ENCODE results near the gene JAKMIP3. TPM values are rescaled to one million over a fixed set of nuclear protein-coding genes. Genes with fewer than 3 reads are reported as not detected.

JAKMIP3 gene
- total RNA-seq, 1 donor from 2014 or later, result 0.64 TPM

DNA sequence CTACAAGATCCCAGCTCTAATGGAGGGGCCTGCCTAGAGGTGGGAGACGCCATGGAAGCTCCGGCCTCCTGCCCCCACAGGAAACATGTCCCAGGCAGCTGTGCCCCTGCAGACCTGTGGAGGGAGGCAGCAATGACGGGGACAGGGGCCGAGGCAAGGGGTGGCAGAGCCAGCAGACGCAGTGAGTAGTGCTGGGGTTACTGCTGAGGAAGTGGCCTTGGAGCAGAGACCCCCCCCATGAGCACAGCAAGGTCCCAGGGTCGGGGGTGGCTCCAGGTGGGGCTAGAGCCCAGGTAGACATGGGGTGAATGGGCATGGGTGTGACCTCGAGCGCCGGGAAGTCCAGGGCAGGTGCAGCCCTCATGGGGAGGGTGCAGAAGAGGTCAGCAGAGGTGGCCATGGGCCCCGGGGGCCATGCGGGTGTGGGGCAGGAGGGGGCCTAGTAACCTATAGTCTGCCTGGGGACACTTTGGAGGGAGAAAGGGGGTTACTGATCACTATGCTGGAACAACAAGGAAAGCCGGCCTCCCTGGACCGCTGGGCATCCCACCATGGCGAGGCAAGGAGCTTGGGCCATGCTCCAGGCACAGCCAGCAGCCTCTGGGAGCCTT is 45.5 kb downstream of the JAKMIP3 start:
- no peak overlapping the region for H3K4me3 Mint-ChIP-seq (ENCODE audit: unreplicated experiment)
- TF ChIP-seq, protein P1, sequence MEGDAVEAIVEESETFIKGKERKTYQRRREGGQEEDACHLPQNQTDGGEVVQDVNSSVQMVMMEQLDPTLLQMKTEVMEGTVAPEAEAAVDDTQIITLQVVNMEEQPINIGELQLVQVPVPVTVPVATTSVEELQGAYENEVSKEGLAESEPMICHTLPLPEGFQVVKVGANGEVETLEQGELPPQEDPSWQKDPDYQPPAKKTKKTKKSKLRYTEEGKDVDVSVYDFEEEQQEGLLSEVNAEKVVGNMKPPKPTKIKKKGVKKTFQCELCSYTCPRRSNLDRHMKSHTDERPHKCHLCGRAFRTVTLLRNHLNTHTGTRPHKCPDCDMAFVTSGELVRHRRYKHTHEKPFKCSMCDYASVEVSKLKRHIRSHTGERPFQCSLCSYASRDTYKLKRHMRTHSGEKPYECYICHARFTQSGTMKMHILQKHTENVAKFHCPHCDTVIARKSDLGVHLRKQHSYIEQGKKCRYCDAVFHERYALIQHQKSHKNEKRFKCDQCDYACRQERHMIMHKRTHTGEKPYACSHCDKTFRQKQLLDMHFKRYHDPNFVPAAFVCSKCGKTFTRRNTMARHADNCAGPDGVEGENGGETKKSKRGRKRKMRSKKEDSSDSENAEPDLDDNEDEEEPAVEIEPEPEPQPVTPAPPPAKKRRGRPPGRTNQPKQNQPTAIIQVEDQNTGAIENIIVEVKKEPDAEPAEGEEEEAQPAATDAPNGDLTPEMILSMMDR (IDR thresholded peaks at IDR 0.05), result no peak

DNA sequence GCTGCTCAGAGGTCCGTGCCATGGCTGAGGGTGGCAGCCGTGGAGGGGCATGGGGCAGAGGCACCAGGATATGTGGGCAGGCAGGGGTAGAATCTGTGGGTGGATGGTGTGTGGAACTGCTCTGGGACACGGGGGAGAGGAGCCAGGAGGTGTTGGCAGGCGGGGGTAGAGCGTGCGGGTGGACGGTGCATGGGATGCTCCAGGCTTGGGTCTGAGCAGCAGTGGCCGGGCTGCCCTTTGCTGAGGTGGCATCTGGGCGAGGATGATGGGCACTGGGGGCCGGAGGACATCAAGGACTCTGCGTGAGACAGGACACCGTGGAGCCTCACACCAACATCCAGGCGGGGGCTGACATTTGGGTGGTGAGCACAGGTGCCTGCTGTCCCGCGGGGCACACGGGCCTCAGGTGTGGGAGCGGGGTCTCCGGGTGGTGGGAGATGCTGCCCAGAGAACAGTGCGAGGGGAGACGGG is 46.2 kb downstream of the JAKMIP3 start:
- Mint-ChIP-seq H3K36me3 (ENCODE audit: unreplicated experiment) (no peaks in the 10 kb centered on the region), H3K4me3 (ENCODE audit: unreplicated experiment) (no peak overlapping the region), H3K27ac (ENCODE audit: unreplicated experiment) (no peak overlapping the region), H3K27me3 (ENCODE audit: unreplicated experiment) (peaks cover 5% of the 10 kb centered on the region), H3K9me3 (ENCODE audit: unreplicated experiment) (no peaks in the 10 kb centered on the region), H3K4me1 (ENCODE audit: unreplicated experiment) (peaks cover 11% of the 10 kb centered on the region)
- DNase-seq (ENCODE audit: extremely low spot score, unreplicated experiment), result peak; percentile 80
- TF ChIP-seq, protein P1 (IDR thresholded peaks at IDR 0.05), result no peak

More for the DNA sequence above, 45.5 kb downstream of the JAKMIP3 start:
- Mint-ChIP-seq H3K27me3 (ENCODE audit: unreplicated experiment) (peaks cover 5% of the 10 kb centered on the region), H3K36me3 (ENCODE audit: unreplicated experiment) (no peaks in the 10 kb centered on the region), H3K27ac (ENCODE audit: unreplicated experiment) (no peak overlapping the region), H3K4me1 (ENCODE audit: unreplicated experiment) (peaks cover 11% of the 10 kb centered on the region), H3K9me3 (ENCODE audit: unreplicated experiment) (no peaks in the 10 kb centered on the region)
- DNase-seq (ENCODE audit: extremely low spot score, unreplicated experiment), result peak; percentile 83

DNA sequence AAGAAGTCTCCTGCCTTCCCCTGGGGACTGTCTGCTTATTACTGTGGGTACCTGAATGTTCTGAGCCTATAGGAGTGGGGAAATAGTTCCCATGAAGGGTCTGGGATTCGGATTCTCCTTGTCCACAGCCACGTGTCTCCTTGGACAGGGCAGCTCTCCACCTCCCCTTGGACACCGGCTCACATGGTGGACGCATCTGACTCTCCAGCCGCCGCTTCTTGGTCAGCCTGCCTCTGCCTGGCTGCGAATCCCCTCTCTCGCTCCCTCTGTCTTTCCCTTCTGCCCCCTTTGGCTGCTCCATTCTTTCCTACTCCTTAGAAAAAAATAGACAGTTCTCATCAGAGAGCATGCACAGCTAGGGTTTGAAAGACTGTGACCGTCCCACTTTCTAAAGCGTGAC is 46.9 kb downstream of the JAKMIP3 start:
- peak; percentile 78 for DNase-seq (ENCODE audit: extremely low spot score, unreplicated experiment)
- Mint-ChIP-seq H3K4me3 (ENCODE audit: unreplicated experiment) (no peak overlapping the region), H3K27ac (ENCODE audit: unreplicated experiment) (no peak overlapping the region), H3K27me3 (ENCODE audit: unreplicated experiment) (peaks cover 5% of the 10 kb centered on the region), H3K4me1 (ENCODE audit: unreplicated experiment) (peaks cover 11% of the 10 kb centered on the region), H3K9me3 (ENCODE audit: unreplicated experiment) (no peaks in the 10 kb centered on the region), H3K36me3 (ENCODE audit: unreplicated experiment) (no peaks in the 10 kb centered on the region)
- TF ChIP-seq, protein P1 (IDR thresholded peaks at IDR 0.05), result no peak

DNA sequence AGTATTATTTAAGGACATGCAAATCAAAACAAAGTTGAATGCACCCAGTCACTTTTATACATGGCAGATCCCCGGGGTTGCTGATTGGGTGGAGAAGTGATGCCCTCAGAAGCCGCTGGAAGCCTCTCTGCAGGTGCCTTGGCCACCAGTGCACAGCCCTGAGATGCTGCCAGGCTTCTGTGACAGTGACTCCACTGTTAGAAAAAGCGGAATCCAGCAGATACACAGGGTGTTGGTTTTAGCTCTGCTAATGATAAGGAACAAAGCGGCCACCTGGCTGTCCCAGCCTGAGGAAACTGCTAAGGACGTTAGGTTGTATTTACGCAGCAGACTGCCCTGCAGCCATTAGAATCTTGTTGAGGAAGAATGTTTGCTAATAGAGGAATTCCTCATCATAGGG is 47.5 kb downstream of the JAKMIP3 start:
- peaks cover 5% of the 10 kb centered on the region for H3K27me3 Mint-ChIP-seq (ENCODE audit: unreplicated experiment)
- H3K9me3 Mint-ChIP-seq (ENCODE audit: unreplicated experiment), result no peaks in the 10 kb centered on the region
- DNase-seq (ENCODE audit: extremely low spot score, unreplicated experiment), result peak; percentile 68
- H3K4me3 Mint-ChIP-seq (ENCODE audit: unreplicated experiment), result no peak overlapping the region
- H3K4me1 Mint-ChIP-seq (ENCODE audit: unreplicated experiment), result peaks cover 11% of the 10 kb centered on the region
- no peaks in the 10 kb centered on the region for H3K36me3 Mint-ChIP-seq (ENCODE audit: unreplicated experiment)
- no peak overlapping the region for H3K27ac Mint-ChIP-seq (ENCODE audit: unreplicated experiment)
- TF ChIP-seq, protein P1 (IDR thresholded peaks at IDR 0.05), result no peak

DNA sequence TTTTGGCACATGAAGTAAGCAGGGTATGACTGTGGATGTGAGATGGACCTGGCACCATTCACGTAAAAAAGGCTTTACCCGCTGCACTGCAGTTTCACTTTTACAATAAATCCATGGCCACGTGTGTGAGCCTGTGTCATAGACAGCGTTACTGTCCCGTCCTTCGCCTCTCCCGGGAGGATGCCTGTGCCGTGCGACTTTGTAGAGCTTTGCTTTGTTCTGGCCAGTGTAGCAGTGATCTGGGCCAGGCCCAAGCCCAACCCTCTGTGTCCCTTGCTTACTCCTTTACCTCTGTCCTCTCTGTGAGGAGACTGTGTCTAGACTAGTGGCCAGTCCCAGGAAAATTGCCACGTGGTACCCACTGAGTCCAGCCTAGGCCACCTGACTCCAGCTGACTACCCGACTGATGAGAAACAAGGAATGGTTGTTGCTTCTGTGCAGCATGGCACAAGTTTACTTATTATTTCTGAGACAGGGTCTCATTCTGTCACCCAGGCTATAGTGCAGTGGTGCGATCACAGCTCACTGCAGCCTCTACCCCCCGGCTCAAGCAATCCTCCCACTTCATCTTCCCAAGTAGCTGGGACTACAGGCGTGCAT is 48.1 kb downstream of the JAKMIP3 start:
- peaks cover 11% of the 10 kb centered on the region for H3K4me1 Mint-ChIP-seq (ENCODE audit: unreplicated experiment)
- no peak overlapping the region for H3K27ac Mint-ChIP-seq (ENCODE audit: unreplicated experiment)
- no peaks in the 10 kb centered on the region for H3K36me3 Mint-ChIP-seq (ENCODE audit: unreplicated experiment)
- DNase-seq (ENCODE audit: extremely low spot score, unreplicated experiment), result peak; percentile 68
- peaks cover 9% of the 10 kb centered on the region for H3K27me3 Mint-ChIP-seq (ENCODE audit: unreplicated experiment)
- no peaks in the 10 kb centered on the region for H3K9me3 Mint-ChIP-seq (ENCODE audit: unreplicated experiment)
- H3K4me3 Mint-ChIP-seq (ENCODE audit: unreplicated experiment), result no peak overlapping the region
- TF ChIP-seq, protein P1 (IDR thresholded peaks at IDR 0.05), result no peak

All from osteocyte (in vitro differentiated cells).